OCI-M1 (cell line): ENCODE data around the gene GK.
"Not testable (repeated sequence)": the region's sequence is repeated elsewhere in the genome, so short reads cannot be mapped to it uniquely, and the experiment has no call there.

Experiments used
- DNase-seq: peaks from one replicate; lab custom pipeline; 2025; lab: John Stamatoyannopoulos, UW

GK gene

DNA sequence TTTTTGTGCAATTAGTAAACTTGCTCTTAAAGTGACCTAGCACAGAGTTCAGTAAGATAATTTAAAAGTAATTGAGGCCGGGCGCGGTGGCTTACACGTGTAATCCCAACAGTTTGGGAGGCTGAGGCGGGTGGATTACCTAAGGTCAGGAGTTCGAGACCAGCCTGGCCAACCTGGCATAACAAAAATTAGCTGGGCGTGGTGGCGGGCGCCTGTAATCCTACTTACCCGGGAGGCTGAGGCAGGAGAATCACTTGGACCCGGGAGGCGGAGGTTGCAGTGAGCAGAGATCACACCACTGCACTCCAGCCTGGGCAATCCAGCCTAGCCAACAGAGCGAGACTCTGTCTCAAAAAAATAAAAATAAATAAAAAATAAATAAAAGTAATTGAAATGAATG lies 1.2 kb downstream of the GK start:
- DNase-seq, result not testable (repeated sequence)

- peak; percentile 53 for DNase-seq
These were observed 1.9 kb downstream of the GK start for GRCh38 chrX:30654989-30655607.

DNA sequence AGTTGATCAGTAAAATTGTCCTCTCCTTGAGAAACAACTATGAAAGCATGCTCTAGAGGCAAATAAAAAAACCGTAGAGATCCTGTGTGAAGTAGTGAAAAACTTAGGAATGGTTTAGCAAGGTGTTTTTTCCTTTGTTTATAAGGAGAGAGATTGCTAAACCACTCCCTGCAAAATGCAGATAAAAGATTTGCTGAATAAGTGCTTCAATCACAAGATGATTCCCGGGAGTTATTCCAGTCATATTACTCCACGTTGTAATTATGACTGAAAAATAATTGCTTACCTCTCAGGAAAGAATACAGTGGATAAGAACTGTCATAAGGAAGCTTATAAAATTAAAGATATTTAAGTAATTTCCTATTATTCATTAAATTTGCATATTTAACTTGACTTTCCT lies 2.8 kb downstream of the GK start:
- no peak for DNase-seq

DNA sequence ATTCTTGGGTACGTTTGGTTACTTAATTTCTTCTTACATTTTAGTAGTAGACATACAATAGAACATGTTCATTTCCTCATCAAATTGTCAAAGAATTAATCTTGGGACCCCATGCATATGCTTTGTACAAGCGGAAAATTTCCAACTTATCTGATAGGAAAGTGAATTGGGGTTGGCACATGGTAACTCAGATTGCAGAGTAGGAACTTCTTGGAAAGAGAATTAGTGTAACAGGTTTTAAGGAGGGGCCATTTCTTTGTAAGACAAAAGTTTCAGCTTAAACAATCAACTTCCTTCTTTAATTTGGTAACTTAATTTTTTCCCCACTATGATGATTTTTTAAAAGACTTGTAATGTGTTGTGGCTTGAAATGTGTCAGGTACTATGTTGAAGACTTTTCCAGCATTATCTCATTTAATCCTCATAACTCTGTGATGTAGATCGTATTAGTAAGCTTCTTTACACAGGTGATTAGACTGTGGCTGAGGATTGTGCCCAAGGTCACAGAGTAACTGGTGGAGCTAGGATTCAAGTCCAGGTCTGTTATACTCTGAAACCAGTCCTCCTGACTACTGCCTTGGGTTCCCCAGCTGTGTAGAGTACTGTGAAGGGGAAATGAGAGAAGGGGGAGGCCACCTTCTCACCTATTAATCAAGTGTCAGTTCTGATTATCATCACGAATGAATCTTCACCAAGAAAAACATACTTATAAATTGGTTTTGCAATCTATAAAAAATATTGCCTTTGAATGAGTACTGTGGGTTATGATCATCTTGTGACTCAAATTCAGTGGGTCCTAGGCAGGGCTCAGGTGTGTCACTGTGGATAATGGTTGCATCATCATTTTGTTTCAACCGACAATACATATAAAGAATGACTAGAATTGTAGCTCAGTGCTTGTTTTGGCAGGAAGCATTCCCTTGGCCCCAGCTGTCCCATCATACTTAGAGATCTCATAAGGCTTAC lies 4.3 kb downstream of the GK start:
- peak; percentile 48 for DNase-seq

DNA sequence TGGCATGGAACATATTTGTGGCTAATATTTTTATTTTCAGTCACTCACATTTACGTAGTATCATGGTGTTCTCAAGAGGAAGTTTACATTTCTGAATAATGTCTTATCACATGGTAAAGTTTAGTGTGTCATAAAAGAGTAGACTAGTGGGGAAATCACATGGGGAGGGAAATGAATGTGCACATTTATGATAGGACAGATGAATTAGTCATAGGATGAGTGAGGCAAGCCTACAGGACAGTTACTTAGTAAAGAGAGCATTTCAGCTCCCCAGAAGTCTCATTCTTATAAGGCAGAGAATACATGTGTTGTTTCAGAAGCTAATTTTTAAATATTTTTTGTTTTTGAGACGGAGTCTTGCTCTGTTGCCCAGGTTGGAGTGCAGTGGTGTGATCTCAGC lies 6.2 kb downstream of the GK start:
- peak; percentile 84 for DNase-seq

DNA sequence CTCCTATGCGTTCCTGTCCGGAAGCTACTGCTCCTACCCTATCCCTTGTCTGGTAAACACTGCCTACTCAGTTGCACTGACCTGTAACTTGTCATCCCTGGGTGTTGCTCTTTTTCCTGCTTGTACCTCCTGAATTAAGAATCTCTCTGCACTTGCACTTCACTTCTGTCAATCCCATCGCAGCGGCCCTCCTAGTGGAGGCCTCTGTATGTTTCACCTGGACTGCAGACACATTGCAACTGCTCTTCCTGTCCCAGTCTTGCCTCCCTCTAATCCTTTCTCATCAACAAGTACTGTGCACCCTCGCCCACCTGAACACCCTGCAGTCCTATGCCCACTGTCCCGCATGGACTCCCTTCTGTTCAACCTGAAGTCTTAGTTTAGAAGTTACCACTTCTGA lies 8.0 kb downstream of the GK start:
- no peak for DNase-seq

GRCh38 chrX:30663322-30663721 lies 10.1 kb downstream of the GK start:
- DNase-seq, result no peak

DNA sequence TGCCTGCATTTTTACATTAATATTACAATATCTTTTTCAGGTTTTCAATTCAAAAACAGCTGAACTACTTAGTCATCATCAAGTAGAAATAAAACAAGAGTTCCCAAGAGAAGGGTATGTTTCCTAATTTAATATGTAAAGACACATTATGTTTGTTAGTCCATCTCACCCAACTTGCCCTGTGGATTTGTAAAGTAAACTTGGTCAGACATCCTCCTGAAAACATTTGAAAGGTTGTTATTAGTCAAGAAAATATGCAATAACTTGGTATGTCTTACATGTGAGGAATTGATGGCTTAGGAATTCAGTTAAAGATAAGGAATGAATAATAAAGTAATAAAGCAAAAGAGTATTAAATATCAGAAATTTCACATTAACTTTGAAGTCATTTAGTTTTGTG lies 12.2 kb downstream of the GK start:
- DNase-seq, result no peak

- DNase-seq, result no peak
These were observed 12.9 kb downstream of the GK start for GRCh38 chrX:30666094-30666493.

- no peak for DNase-seq
These were observed 15.4 kb downstream of the GK start for GRCh38 chrX:30668581-30668980.

- peak; percentile 74 for DNase-seq
These were observed 18.0 kb downstream of the GK start for GRCh38 chrX:30671189-30671588.

- no peak for DNase-seq
These were observed 20.0 kb downstream of the GK start for GRCh38 chrX:30673127-30673796.

GRCh38 chrX:30673884-30674598 lies 20.8 kb downstream of the GK start:
- DNase-seq, result no peak

GRCh38 chrX:30674799-30675198 lies 21.6 kb downstream of the GK start:
- no peak for DNase-seq

DNA sequence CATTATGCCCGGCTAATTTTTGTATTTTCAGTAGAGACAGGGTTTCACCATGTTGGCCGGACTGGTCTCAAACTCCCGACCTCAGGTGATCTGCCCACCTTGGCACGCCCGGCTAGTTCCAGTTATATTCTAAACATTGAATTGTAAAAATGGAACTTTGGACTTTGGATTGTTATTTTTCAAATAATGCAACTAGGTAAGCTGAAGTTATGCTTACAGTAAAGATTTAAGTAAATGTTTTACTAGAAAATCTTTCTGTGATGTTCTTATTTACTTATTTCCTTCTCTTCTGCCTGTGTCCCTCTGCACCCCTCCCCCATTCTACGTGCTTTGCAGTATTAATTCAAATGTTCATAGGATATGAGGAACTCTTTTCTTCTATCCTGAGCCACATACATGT lies 26.1 kb downstream of the GK start:
- DNase-seq, result no peak

DNA sequence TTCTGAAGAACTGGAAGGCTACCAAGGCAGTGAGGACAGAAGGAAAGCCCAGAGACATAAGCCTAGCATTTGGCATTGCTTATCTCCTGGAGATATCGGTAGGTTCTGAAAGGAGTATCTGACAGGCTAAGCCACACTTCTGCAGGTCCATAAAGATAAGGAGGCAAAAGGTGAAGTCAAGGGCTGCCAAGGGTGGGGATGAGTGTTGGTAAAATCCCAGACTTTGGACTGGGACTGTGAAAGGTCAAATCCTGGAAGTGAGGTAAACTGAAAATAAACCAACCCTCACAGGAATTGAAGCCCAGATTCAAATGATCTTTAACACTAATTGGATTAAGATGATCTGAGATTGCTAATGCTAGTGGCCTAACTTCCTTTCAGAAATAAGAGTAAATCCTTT lies 27.4 kb downstream of the GK start:
- no peak for DNase-seq

GRCh38 chrX:30688641-30689040 lies 35.4 kb downstream of the GK start:
- DNase-seq, result no peak

DNA sequence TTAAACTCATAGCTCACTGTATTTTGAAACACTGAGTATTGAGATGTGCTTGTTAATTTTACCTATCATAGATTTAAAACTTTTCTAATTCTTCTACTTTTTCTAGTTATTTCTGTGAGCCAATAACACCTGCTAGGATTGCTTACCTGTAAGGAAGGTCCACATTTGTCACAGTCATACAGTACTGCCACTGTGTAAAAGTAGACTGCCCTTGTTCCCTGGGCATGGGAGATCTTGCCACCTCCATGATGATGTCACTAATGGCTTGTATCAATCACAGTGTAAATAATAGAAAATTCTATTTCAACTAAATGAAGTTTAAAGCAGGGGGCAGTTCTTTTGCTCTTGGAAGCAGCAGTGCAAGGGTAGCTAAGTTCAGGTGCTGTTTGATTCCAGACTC lies 35.9 kb downstream of the GK start:
- no peak for DNase-seq

- DNase-seq, result no peak
These were observed 37.1 kb downstream of the GK start for GRCh38 chrX:30690330-30690729.

- no peak for DNase-seq
These were observed 40.9 kb downstream of the GK start for GRCh38 chrX:30693999-30694650.

- no peak for DNase-seq
These were observed 49.5 kb downstream of the GK start for GRCh38 chrX:30702736-30703135.
